Panc1 (cell line): ENCODE measurements around the gene ARHGEF39. TPM values are rescaled to one million over a fixed set of nuclear protein-coding genes. Genes with fewer than 3 reads are reported as not detected.

Experiments
- ATAC-seq: fragments of 200-7000 bp; cut with Tn5 transposase; 2 replicates; pipeline ENCODE4 v1.9.1; 2020; ENCODE audit warnings: mild to moderate bottlenecking, moderate library complexity
- BruUV-seq: library from RNA; stranded (reverse); fragments of 400-500 nt; replicated peaks from 2 replicates; lab custom pipeline; 2021; lab: Mats Ljungman, UMichigan
- CTCF ChIA-PET: fragments of 300-600 bp; sonication (Branson Sonifier 250); formaldehyde crosslinking; loops from one replicate; lab custom pipeline; 2022; ENCODE audit warnings: antibody characterized with exemption; lab: Charles Lee
- POLR2A ChIA-PET: fragments of 300-600 bp; sonication (Branson Sonifier 250); formaldehyde crosslinking; loops from one replicate; lab custom pipeline; 2022; ENCODE audit warnings: antibody characterized with exemption; lab: Charles Lee
- DNase-seq: peaks from one replicate; pipeline ENCODE4 v3.0.0-alpha.2; 2010; ENCODE audit warnings: low read depth, low spot score
- H3K27ac ChIP-seq: 2 replicates; pipeline ENCODE4 v1.5.1; 2011; ENCODE audit warnings: mild to moderate bottlenecking, low read length, inconsistent platforms
- H3K27me3 ChIP-seq: fragments of 200-500 bp; sonication (Bioruptor generic); 2 replicates; pipeline ENCODE4 v1.6.0; 2014; ENCODE audit warnings: low read length, inconsistent platforms; ENCODE audit not compliant: control insufficient read depth, insufficient read depth
- H3K36me3 ChIP-seq: fragments of 200-500 bp; sonication (Bioruptor generic); 2 replicates; pipeline ENCODE4 v1.5.1; 2014; ENCODE audit warnings: inconsistent platforms, mild to moderate bottlenecking, low read length, moderate library complexity; ENCODE audit not compliant: control insufficient read depth, insufficient read depth
- H3K4me1 ChIP-seq: 2 replicates; pipeline ENCODE4 v1.5.1; 2011; ENCODE audit warnings: inconsistent platforms, mild to moderate bottlenecking, low read length, moderate library complexity; ENCODE audit not compliant: control insufficient read depth, insufficient read depth
- H3K4me3 ChIP-seq, 2 experiments: 2 replicates each; pipeline ENCODE4 v1.5.1; 2011 to 2012; ENCODE audit warnings: low read depth in 2 of 2, low read length in 2 of 2, mild to moderate bottlenecking in 2 of 2, inconsistent platforms in 1 of 2, moderate library complexity in 1 of 2
- H3K9me3 ChIP-seq: fragments of 200-500 bp; sonication (Bioruptor generic); 2 replicates; pipeline ENCODE4 v1.5.1; 2014; ENCODE audit warnings: low read depth, mild to moderate bottlenecking, inconsistent platforms, low read length, moderate library complexity; ENCODE audit not compliant: control insufficient read depth, insufficient read depth
- POLR2AphosphoS5 ChIP-seq: IDR thresholded peaks from 2 replicates; pipeline ENCODE4 v1.6.1; 2012; ENCODE audit warnings: mild to moderate bottlenecking, low read depth, low read length, moderate library complexity
- REST ChIP-seq, 2 experiments: IDR thresholded peaks; 2 replicates each; pipeline ENCODE4 v1.6.1; 2011 to 2012; ENCODE audit warnings: low read depth in 2 of 2, control low read depth in 1 of 2, low read length in 1 of 2, mild to moderate bottlenecking in 1 of 2, moderate library complexity in 1 of 2; ENCODE audit not compliant: insufficient read depth in 1 of 2
- SIN3A ChIP-seq: IDR thresholded peaks from 2 replicates; pipeline ENCODE4 v1.6.1; 2012; ENCODE audit warnings: low read depth, mild to moderate bottlenecking, low read length, moderate library complexity, borderline replicate concordance; ENCODE audit not compliant: insufficient read depth
- TCF7L2 ChIP-seq: IDR thresholded peaks from 2 replicates; pipeline ENCODE4 v1.6.1; 2011; ENCODE audit warnings: mild to moderate bottlenecking, low read depth, low read length, inconsistent platforms
- in situ Hi-C: cut with HindIII; loops from 2 replicates; pipeline ENCODE4 v1.10.0; 2016; ENCODE audit warnings: low sequenced_read_pairs, low pct_unique_long_range_greater_than_20kb
- intact Hi-C: fragments of 100-400 bp; cut with micrococcal nuclease; formaldehyde crosslinking; loops from one replicate; pipeline ENCODE4 v1.10.0; 2022; ENCODE audit not compliant: unreplicated experiment
- microRNA-seq: library from miRNA; unstranded; fragments of <30 nt; microRNA quantifications from one replicate; pipeline ENCODE4 v1.1.0, GENCODE V29; 2020; ENCODE audit not compliant: unreplicated experiment
- total RNA-seq: library from RNA; stranded (reverse); gene quantifications from one replicate; pipeline ENCODE4 v1.2.1, GENCODE V29; 2021; ENCODE audit not compliant: unreplicated experiment
- TF ChIP-seq, protein P1 (sequence below): fragments of 450-650 bp; IDR thresholded peaks from 2 replicates; pipeline ENCODE4 v1.5.1; 2017; ENCODE audit warnings: mild to moderate bottlenecking

The ARHGEF39 gene
- total RNA-seq, 1 experiment from 2014 or later, result 34.0 TPM

GRCh38 chr9:35609820-35610163 lies 55.2 kb downstream of the ARHGEF39 start:
- in situ Hi-C loops (no loop called here), intact Hi-C loops (loop anchor here (10.0 kb wide), 1 partner anchor 95 kb away; no protein-coding TSS in a partner anchor)
- no peaks in the 10 kb centered on the region; the same call in 1 of the 2 replicates for H3K36me3 ChIP-seq
- H3K4me3 ChIP-seq, result no peak overlapping the region
- BruUV-seq, result no TSS peak
- CTCF ChIA-PET, result interaction anchor here (0.6 kb wide), 1 partner anchor 478 kb away, joined by 3 read pairs; no protein-coding TSS in a partner anchor
- H3K27me3 ChIP-seq, result no peaks in the 10 kb centered on the region; the same call in 1 of the 2 replicates
- POLR2A ChIA-PET, result no interaction called here
- no peak for TF ChIP-seq REST (IDR thresholded peaks at IDR 0.05; ENCODE audit: insufficient read depth in 1 of 2, low read depth in 2 of 2, low read length in 1 of 2)
- no peak for TF ChIP-seq POLR2AphosphoS5
- TF ChIP-seq SIN3A, result no peak
- TF ChIP-seq, protein P1, sequence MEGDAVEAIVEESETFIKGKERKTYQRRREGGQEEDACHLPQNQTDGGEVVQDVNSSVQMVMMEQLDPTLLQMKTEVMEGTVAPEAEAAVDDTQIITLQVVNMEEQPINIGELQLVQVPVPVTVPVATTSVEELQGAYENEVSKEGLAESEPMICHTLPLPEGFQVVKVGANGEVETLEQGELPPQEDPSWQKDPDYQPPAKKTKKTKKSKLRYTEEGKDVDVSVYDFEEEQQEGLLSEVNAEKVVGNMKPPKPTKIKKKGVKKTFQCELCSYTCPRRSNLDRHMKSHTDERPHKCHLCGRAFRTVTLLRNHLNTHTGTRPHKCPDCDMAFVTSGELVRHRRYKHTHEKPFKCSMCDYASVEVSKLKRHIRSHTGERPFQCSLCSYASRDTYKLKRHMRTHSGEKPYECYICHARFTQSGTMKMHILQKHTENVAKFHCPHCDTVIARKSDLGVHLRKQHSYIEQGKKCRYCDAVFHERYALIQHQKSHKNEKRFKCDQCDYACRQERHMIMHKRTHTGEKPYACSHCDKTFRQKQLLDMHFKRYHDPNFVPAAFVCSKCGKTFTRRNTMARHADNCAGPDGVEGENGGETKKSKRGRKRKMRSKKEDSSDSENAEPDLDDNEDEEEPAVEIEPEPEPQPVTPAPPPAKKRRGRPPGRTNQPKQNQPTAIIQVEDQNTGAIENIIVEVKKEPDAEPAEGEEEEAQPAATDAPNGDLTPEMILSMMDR, result no peak
- TF ChIP-seq TCF7L2, result no peak
- H3K9me3 ChIP-seq, result no peaks in the 10 kb centered on the region
- peaks cover 9% of the 10 kb centered on the region for H3K4me1 ChIP-seq
- no peak overlapping the region for H3K27ac ChIP-seq
- no peak for ATAC-seq
- DNase-seq, result no peak

Small RNA genes lying within 50 kb of the gene (microRNA-seq; reads per million reads assigned to microRNA genes)
- gene MIR6852, result 1.6 reads per million

Other genes starting within 250 kb of the ARHGEF39 start
- 49.9 TPM for gene RUSC2, start 175.1 kb downstream of the ARHGEF39 start, total RNA-seq
- 55.0 TPM for gene TESK1, start 59.9 kb downstream of the ARHGEF39 start, total RNA-seq
- gene CD72, start 46.8 kb downstream of the ARHGEF39 start, total RNA-seq, result 0.72 TPM
- not detected for gene SIT1, start 14.3 kb downstream of the ARHGEF39 start, total RNA-seq
- 29,896 TPM for gene RMRP, start 7.2 kb downstream of the ARHGEF39 start, total RNA-seq
- 39.9 TPM for gene CCDC107, start 6.9 kb downstream of the ARHGEF39 start, total RNA-seq
- gene CA9, start 8.7 kb upstream of the ARHGEF39 start, total RNA-seq, result 0.31 TPM
- 544 TPM for gene TPM2, start 24.7 kb upstream of the ARHGEF39 start, total RNA-seq
- gene TLN1, start 67.0 kb upstream of the ARHGEF39 start, total RNA-seq, result 347 TPM
- 67.0 TPM for gene CREB3, start 67.5 kb upstream of the ARHGEF39 start, total RNA-seq
- gene GBA2, start 84.0 kb upstream of the ARHGEF39 start, total RNA-seq, result 109 TPM
- gene RGP1, start 84.1 kb upstream of the ARHGEF39 start, total RNA-seq, result 43.3 TPM
- gene MSMP, start 89.1 kb upstream of the ARHGEF39 start, total RNA-seq, result 1.4 TPM
- 12.2 TPM for gene NPR2, start 126.4 kb upstream of the ARHGEF39 start, total RNA-seq
- 0.90 TPM for gene SPAG8, start 147.1 kb upstream of the ARHGEF39 start, total RNA-seq
- 75.6 TPM for gene HINT2, start 149.8 kb upstream of the ARHGEF39 start, total RNA-seq
- gene FAM221B, start 163.5 kb upstream of the ARHGEF39 start, total RNA-seq, result not detected
- gene TMEM8B, start 164.0 kb upstream of the ARHGEF39 start, total RNA-seq, result 7.9 TPM
- gene OR13J1, start 205.2 kb upstream of the ARHGEF39 start, total RNA-seq, result not detected
- not detected for gene HRCT1, start 241.0 kb upstream of the ARHGEF39 start, total RNA-seq
- not detected for gene SPAAR, start 244.3 kb upstream of the ARHGEF39 start, total RNA-seq